ENCODE data around the gene TP63.

The TP63 gene

DNA sequence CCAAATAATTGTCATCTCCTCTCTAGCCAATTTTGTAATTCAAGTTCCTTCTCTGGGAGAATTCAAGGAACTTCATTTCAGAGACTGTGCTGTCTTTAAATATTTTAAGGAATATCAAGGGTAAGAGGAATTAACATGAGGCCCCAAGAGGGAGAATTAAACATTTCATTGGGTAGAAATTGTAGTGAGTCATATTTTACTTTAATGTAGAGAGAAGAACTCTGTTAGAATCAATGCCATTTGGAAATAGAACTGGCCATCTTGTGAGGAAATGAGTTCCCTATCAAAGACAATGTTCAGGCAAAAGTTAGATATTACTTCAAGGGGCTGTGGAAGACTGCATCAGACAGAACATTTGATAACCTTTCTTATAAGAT lies 43.5 kb upstream of the TP63 start:
- no peak overlapping the region for H4K91ac ChIP-seq (ENCODE audit: low read length)
- H3K27ac ChIP-seq (ENCODE audit: low read length, poor library complexity, severe bottlenecking) = no peak overlapping the region

DNA sequence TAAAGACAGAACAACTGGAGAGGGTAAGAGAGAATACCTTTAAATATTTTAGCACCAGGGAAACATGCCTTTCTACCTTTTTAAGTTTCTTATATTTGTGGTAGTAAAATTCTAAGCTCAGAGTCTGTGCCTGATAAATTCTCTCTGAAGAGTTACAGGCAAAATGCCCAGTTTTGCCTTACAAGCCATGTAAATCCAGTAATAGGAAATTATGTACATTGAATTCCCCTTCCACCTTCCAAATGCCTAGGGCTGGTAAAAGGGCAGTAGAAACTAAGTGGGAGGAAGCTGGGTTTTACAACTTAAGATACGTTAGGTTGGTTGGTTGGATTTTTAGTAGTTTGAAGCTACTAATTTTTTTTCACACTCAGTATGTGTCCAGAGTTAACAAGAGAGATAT lies 43.1 kb upstream of the TP63 start:
- Histone ChIP-seq H2BK12ac (ENCODE audit: low read length in 2 of 2) (no peak overlapping the region), H3K27ac (ENCODE audit: low read length, poor library complexity, severe bottlenecking) (no peak overlapping the region), H2BK15ac (ENCODE audit: low read depth, poor library complexity, severe bottlenecking) (no peak overlapping the region), H3K27me3 (ENCODE audit: control insufficient read depth in 1 of 2, insufficient read depth in 1 of 2, low read length in 2 of 2) (no peaks in the 10 kb centered on the region), H3K18ac (ENCODE audit: low read depth in 1 of 2, low read length in 2 of 2) (no peak overlapping the region), H3K23ac (ENCODE audit: low read length in 2 of 2) (no peak overlapping the region), H2BK5ac (ENCODE audit: low read depth, low read length, poor library complexity, severe bottlenecking) (no peak overlapping the region), H2AK5ac (ENCODE audit: low read length, severe bottlenecking) (no peak overlapping the region), H3K4me1 (ENCODE audit: control insufficient read depth, insufficient read depth, low read depth, low read length) (no peaks in the 10 kb centered on the region), H3K4me3 (ENCODE audit: insufficient read depth in 1 of 2, low read depth in 1 of 2, low read length in 2 of 2) (peak overlapping the region in 1 of 2 experiments; percentile 68), H2AFZ (ENCODE audit: low read depth, low read length) (no peak overlapping the region), H3K9ac (ENCODE audit: low read length) (peak overlapping the region; percentile 75), H3K79me1 (replicated peaks; ENCODE audit: low read length, poor library complexity, severe bottlenecking) (no peaks in the 10 kb centered on the region), H4K8ac (ENCODE audit: low read length) (no peak overlapping the region), H3K36me3 (ENCODE audit: control insufficient read depth in 1 of 2, insufficient read depth in 2 of 2, low read depth in 1 of 2, low read length in 2 of 2) (no peaks in the 10 kb centered on the region), H3K14ac (ENCODE audit: low read length in 2 of 2) (no peak overlapping the region), H3K4me2 (ENCODE audit: low read length, poor library complexity, severe bottlenecking) (no peak overlapping the region), H3K4ac (ENCODE audit: low read depth in 1 of 2, low read length in 2 of 2) (no peak overlapping the region), H4K91ac (ENCODE audit: low read length) (no peak overlapping the region), H2BK120ac (ENCODE audit: low read depth, low read length) (no peak overlapping the region), H3K9me3 (ENCODE audit: control insufficient read depth, low read length) (peaks cover 4% of the 10 kb centered on the region)
- no CpG with 5 or more reads among the region's 1 CpG for WGBS
- DNase-seq = no peak

More for the DNA sequence above, 43.5 kb upstream of the TP63 start:
- Histone ChIP-seq H2AFZ (ENCODE audit: low read depth, low read length) (no peak overlapping the region), H3K4me1 (ENCODE audit: control insufficient read depth, insufficient read depth, low read depth, low read length) (no peaks in the 10 kb centered on the region), H3K9ac (ENCODE audit: low read length) (peak overlapping the region; percentile 75), H3K4ac (ENCODE audit: low read depth in 1 of 2, low read length in 2 of 2) (no peak overlapping the region), H3K4me2 (ENCODE audit: low read length, poor library complexity, severe bottlenecking) (no peak overlapping the region), H3K18ac (ENCODE audit: low read depth in 1 of 2, low read length in 2 of 2) (no peak overlapping the region), H2AK5ac (ENCODE audit: low read length, severe bottlenecking) (no peak overlapping the region), H2BK5ac (ENCODE audit: low read depth, low read length, poor library complexity, severe bottlenecking) (no peak overlapping the region), H2BK12ac (ENCODE audit: low read length in 2 of 2) (no peak overlapping the region), H3K9me3 (ENCODE audit: control insufficient read depth, low read length) (peaks cover 4% of the 10 kb centered on the region), H3K27me3 (ENCODE audit: control insufficient read depth in 1 of 2, insufficient read depth in 1 of 2, low read length in 2 of 2) (no peaks in the 10 kb centered on the region), H3K79me1 (replicated peaks; ENCODE audit: low read length, poor library complexity, severe bottlenecking) (no peaks in the 10 kb centered on the region), H3K23ac (ENCODE audit: low read length in 2 of 2) (no peak overlapping the region), H3K14ac (ENCODE audit: low read length in 2 of 2) (no peak overlapping the region), H2BK120ac (ENCODE audit: low read depth, low read length) (no peak overlapping the region), H3K36me3 (ENCODE audit: control insufficient read depth in 1 of 2, insufficient read depth in 2 of 2, low read depth in 1 of 2, low read length in 2 of 2) (no peaks in the 10 kb centered on the region), H2BK15ac (ENCODE audit: low read depth, poor library complexity, severe bottlenecking) (no peak overlapping the region), H4K8ac (ENCODE audit: low read length) (no peak overlapping the region), H3K4me3 (ENCODE audit: insufficient read depth in 1 of 2, low read depth in 1 of 2, low read length in 2 of 2) (peak overlapping the region in 1 of 2 experiments; percentile 68)
- no peak for DNase-seq

DNA sequence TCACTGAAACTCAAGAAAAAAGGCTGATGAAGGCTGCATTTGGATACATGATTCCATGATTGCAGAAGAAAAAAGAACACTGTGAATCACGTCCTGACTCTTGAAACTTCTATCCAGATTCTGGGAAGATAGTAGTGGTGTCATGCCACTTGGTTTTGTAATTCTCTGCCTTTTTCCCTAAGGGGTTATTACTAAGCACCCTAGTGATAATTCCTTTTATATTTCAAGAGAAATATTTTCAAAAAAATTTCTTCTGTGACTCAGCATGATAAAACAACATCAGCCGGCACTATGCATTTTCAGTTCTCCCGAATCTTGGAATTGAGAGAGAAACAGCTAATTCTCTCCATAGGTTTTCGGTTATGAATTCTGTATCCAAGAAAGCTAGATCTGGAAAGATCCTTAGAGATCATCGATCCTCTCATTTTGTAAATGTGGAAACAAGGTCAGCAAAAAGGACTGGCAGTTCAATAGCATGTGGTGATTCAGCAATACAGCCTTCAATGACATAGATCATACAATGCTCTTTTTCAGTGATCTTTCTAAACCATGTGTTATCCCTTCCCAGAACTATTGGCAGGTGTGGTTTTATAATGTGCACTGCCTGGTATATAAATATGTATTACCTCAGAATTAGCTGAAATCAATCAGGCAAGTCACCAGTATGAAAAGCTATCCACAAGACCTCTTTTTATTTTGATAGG lies 42.6 kb upstream of the TP63 start:
- peaks cover 4% of the 10 kb centered on the region for H3K9me3 ChIP-seq (ENCODE audit: control insufficient read depth, low read length)
- no peak overlapping the region for H3K4me2 ChIP-seq (ENCODE audit: low read length, poor library complexity, severe bottlenecking)
- no peaks in the 10 kb centered on the region for H3K27me3 ChIP-seq (ENCODE audit: control insufficient read depth in 1 of 2, insufficient read depth in 1 of 2, low read length in 2 of 2)
- H3K27ac ChIP-seq (ENCODE audit: low read length, poor library complexity, severe bottlenecking) = no peak overlapping the region
- no peak overlapping the region for H2BK15ac ChIP-seq (ENCODE audit: low read depth, poor library complexity, severe bottlenecking)
- H4K8ac ChIP-seq (ENCODE audit: low read length) = no peak overlapping the region
- no peak for DNase-seq
- no peaks in the 10 kb centered on the region for H3K36me3 ChIP-seq (ENCODE audit: control insufficient read depth in 1 of 2, insufficient read depth in 2 of 2, low read depth in 1 of 2, low read length in 2 of 2)
- H3K23ac ChIP-seq (ENCODE audit: low read length in 2 of 2) = no peak overlapping the region
- H3K4me1 ChIP-seq (ENCODE audit: control insufficient read depth, insufficient read depth, low read depth, low read length) = no peaks in the 10 kb centered on the region
- H3K14ac ChIP-seq (ENCODE audit: low read length in 2 of 2) = no peak overlapping the region
- no peak overlapping the region for H2BK12ac ChIP-seq (ENCODE audit: low read length in 2 of 2)
- H3K9ac ChIP-seq (ENCODE audit: low read length) = peak overlapping the region; percentile 75
- H2AFZ ChIP-seq (ENCODE audit: low read depth, low read length) = no peak overlapping the region
- 89% methylated on average over 5 of the region's 5 CpGs for WGBS
- no peak overlapping the region for H2BK120ac ChIP-seq (ENCODE audit: low read depth, low read length)
- no peaks in the 10 kb centered on the region for H3K79me1 ChIP-seq (replicated peaks; ENCODE audit: low read length, poor library complexity, severe bottlenecking)
- no peak overlapping the region for H2AK5ac ChIP-seq (ENCODE audit: low read length, severe bottlenecking)
- H3K4me3 ChIP-seq (ENCODE audit: insufficient read depth in 1 of 2, low read depth in 1 of 2, low read length in 2 of 2) = peak overlapping the region in 1 of 2 experiments; percentile 68
- no peak overlapping the region for H3K18ac ChIP-seq (ENCODE audit: low read depth in 1 of 2, low read length in 2 of 2)
- H2BK5ac ChIP-seq (ENCODE audit: low read depth, low read length, poor library complexity, severe bottlenecking) = no peak overlapping the region
- no peak overlapping the region for H4K91ac ChIP-seq (ENCODE audit: low read length)
- no peak overlapping the region for H3K4ac ChIP-seq (ENCODE audit: low read depth in 1 of 2, low read length in 2 of 2)

GRCh38 chr3:189589179-189589569 lies 42.0 kb upstream of the TP63 start:
- H4K91ac ChIP-seq (ENCODE audit: low read length) = no peak overlapping the region
- no peak overlapping the region for H4K8ac ChIP-seq (ENCODE audit: low read length)
- H3K36me3 ChIP-seq (ENCODE audit: control insufficient read depth in 1 of 2, insufficient read depth in 2 of 2, low read depth in 1 of 2, low read length in 2 of 2) = no peaks in the 10 kb centered on the region
- no peak overlapping the region for H2BK15ac ChIP-seq (ENCODE audit: low read depth, poor library complexity, severe bottlenecking)
- H2AFZ ChIP-seq (ENCODE audit: low read depth, low read length) = no peak overlapping the region
- no peak overlapping the region for H3K4ac ChIP-seq (ENCODE audit: low read depth in 1 of 2, low read length in 2 of 2)
- WGBS = 97% methylated on average over 1 of the region's 1 CpG
- peak overlapping the region in 1 of 2 experiments; percentile 56 for H3K4me3 ChIP-seq (ENCODE audit: insufficient read depth in 1 of 2, low read depth in 1 of 2, low read length in 2 of 2)
- H2BK5ac ChIP-seq (ENCODE audit: low read depth, low read length, poor library complexity, severe bottlenecking) = no peak overlapping the region
- H2AK5ac ChIP-seq (ENCODE audit: low read length, severe bottlenecking) = no peak overlapping the region
- H3K79me1 ChIP-seq (replicated peaks; ENCODE audit: low read length, poor library complexity, severe bottlenecking) = no peaks in the 10 kb centered on the region
- DNase-seq = no peak
- H3K27me3 ChIP-seq (ENCODE audit: control insufficient read depth in 1 of 2, insufficient read depth in 1 of 2, low read length in 2 of 2) = no peaks in the 10 kb centered on the region
- no peak overlapping the region for H3K27ac ChIP-seq (ENCODE audit: low read length, poor library complexity, severe bottlenecking)
- H2BK120ac ChIP-seq (ENCODE audit: low read depth, low read length) = no peak overlapping the region
- no peak overlapping the region for H3K4me2 ChIP-seq (ENCODE audit: low read length, poor library complexity, severe bottlenecking)
- no peak overlapping the region for H2BK12ac ChIP-seq (ENCODE audit: low read length in 2 of 2)
- no peak overlapping the region for H3K14ac ChIP-seq (ENCODE audit: low read length in 2 of 2)
- H3K9ac ChIP-seq (ENCODE audit: low read length) = peak overlapping the region; percentile 75
- no peak overlapping the region for H3K18ac ChIP-seq (ENCODE audit: low read depth in 1 of 2, low read length in 2 of 2)
- H3K9me3 ChIP-seq (ENCODE audit: control insufficient read depth, low read length) = peaks cover 4% of the 10 kb centered on the region
- H3K4me1 ChIP-seq (ENCODE audit: control insufficient read depth, insufficient read depth, low read depth, low read length) = no peaks in the 10 kb centered on the region
- no peak overlapping the region for H3K23ac ChIP-seq (ENCODE audit: low read length in 2 of 2)
